K562 (cell line): ENCODE measurements around the gene DGKB. TPM values are rescaled to one million over a fixed set of nuclear protein-coding genes. Genes with fewer than 3 reads are reported as not detected.

ENCODE experiments used
- ATAC-seq: fragments of 200-7000 bp; cut with Tn5 transposase; 3 replicates; pipeline ENCODE4 v1.9.1; 2020; ENCODE audit warnings: moderate library complexity
- BruUV-seq: library from RNA; stranded (reverse); fragments of 400-500 nt; replicated peaks from 2 replicates; lab custom pipeline; 2021; lab: Mats Ljungman, UMichigan
- CTCF ChIA-PET: fragments of 300-600 bp; formaldehyde crosslinking; extraction: SDS; loops from one replicate; lab custom pipeline; 2021; ENCODE audit warnings: low intra/inter-chr PET ratio; lab: Yijun Ruan, JAX
- POLR2A ChIA-PET: fragments of 300-600, 350-650 bp; sonication (Branson Sonifier 250); formaldehyde crosslinking; extraction: SDS; loops from one replicate; lab custom pipeline; 2021; ENCODE audit warnings: antibody characterized with exemption, inconsistent platforms; lab: Yijun Ruan, JAX
- DNase-seq, 4 experiments: peaks; one replicate each; pipeline versions ENCODE4 v3.0.0 to v3.0.0-alpha.2; 2011 to 2018; ENCODE audit warnings: low spot score in 3 of 4, mixed read lengths in 3 of 4; ENCODE audit errors: extremely low read depth in 1 of 4
- FAIRE-seq: peaks from 2 replicates; lab custom pipeline; 2011; peaks lifted over from hg19 to GRCh38; lab: Jason Lieb, UNC
- H2AFZ ChIP-seq: 2 replicates; pipeline ENCODE4 v1.6.0; 2011; ENCODE audit warnings: low read depth, low read length, control low read depth, inconsistent platforms
- H3K27ac ChIP-seq: fragments of 200-600 bp; 3 replicates; pipeline ENCODE4 v1.8.0; 2011; ENCODE audit warnings: low read depth, mild to moderate bottlenecking, control low read depth, inconsistent platforms, low read length, moderate library complexity, mixed read lengths; ENCODE audit errors: extremely low read depth
- H3K27me3 ChIP-seq, 2 experiments: fragments of 300-600 bp in 1 of 2; 2 replicates in 1 of 2; 3 replicates in 1 of 2; pipeline versions ENCODE4 v1.6.0 to v1.8.0; 2011; ENCODE audit warnings: inconsistent platforms in 2 of 2, low read length in 2 of 2, mild to moderate bottlenecking in 1 of 2, mixed read lengths in 1 of 2, moderate library complexity in 1 of 2; ENCODE audit not compliant: control insufficient read depth in 2 of 2, insufficient read depth in 2 of 2
- H3K36me3 ChIP-seq: fragments of 300-600 bp; 3 replicates; pipeline ENCODE4 v1.8.0; 2011; ENCODE audit warnings: mild to moderate bottlenecking, low read length, inconsistent platforms; ENCODE audit not compliant: control insufficient read depth, insufficient read depth
- H3K4me1 ChIP-seq, 2 experiments: fragments of 200-600 bp in 1 of 2; replicated peaks in 1 of 2; 2 replicates in 1 of 2; 3 replicates in 1 of 2; pipeline versions ENCODE4 v1.5.1 to v1.8.0; 2011; ENCODE audit warnings: inconsistent platforms in 2 of 2, low read length in 2 of 2, mild to moderate bottlenecking in 1 of 2, mixed read lengths in 1 of 2, moderate library complexity in 1 of 2; ENCODE audit not compliant: control insufficient read depth in 2 of 2, insufficient read depth in 2 of 2
- H3K4me2 ChIP-seq: 2 replicates; pipeline ENCODE4 v1.6.1; 2011; ENCODE audit warnings: low read length, control low read depth, inconsistent platforms, mixed read lengths; ENCODE audit not compliant: insufficient read depth
- H3K4me3 ChIP-seq: fragments of 200-600 bp; sonication (generic), shearing (Covaris generic); 2 replicates; pipeline ENCODE4 v1.5.1; 2016; ENCODE audit warnings: control low read depth, inconsistent platforms
- H3K79me2 ChIP-seq: fragments of 200-600 bp; 3 replicates; pipeline ENCODE4 v1.8.0; 2011; ENCODE audit warnings: low read length, inconsistent platforms; ENCODE audit not compliant: control insufficient read depth, insufficient read depth
- H3K9ac ChIP-seq, 2 experiments: 2 replicates each; pipeline versions ENCODE4 v1.6.0 to v1.6.1; 2011; ENCODE audit warnings: low read depth in 2 of 2, low read length in 2 of 2, control low read depth in 1 of 2, inconsistent platforms in 1 of 2, mild to moderate bottlenecking in 1 of 2, mixed read lengths in 1 of 2; ENCODE audit not compliant: insufficient read depth in 1 of 2
- H3K9me1 ChIP-seq: one replicate; pipeline ENCODE4 v1.6.0; 2011; ENCODE audit warnings: inconsistent platforms, mild to moderate bottlenecking, low read length, moderate library complexity; ENCODE audit not compliant: control insufficient read depth, insufficient read depth
- H3K9me3 ChIP-seq: replicated peaks from 2 replicates; pipeline ENCODE4 v1.5.1; 2011; ENCODE audit warnings: low read depth, low read length, inconsistent platforms; ENCODE audit not compliant: control insufficient read depth, insufficient read depth
- H4K20me1 ChIP-seq: replicated peaks from 2 replicates; pipeline ENCODE4 v1.6.1; 2011; ENCODE audit warnings: low read length, inconsistent platforms, mixed read lengths; ENCODE audit not compliant: control insufficient read depth, insufficient read depth
- CEBPB ChIP-seq: fragments of 450-650 bp; IDR thresholded peaks from 2 replicates; pipeline ENCODE4 v1.6.1; 2016; ENCODE audit warnings: missing genetic modification characterization, missing compliant biosample characterization
- EHMT2 ChIP-seq: fragments of 450-650 bp; IDR thresholded peaks from 2 replicates; pipeline ENCODE4 v1.6.1; 2018; ENCODE audit warnings: antibody characterized with exemption
- EZH2 ChIP-seq: IDR thresholded peaks from 2 replicates; pipeline ENCODE4 v1.6.1; 2012; ENCODE audit warnings: low read depth, mild to moderate bottlenecking, inconsistent platforms, low read length, borderline replicate concordance
- HDAC8 ChIP-seq: fragments of 450-650 bp; IDR thresholded peaks from 2 replicates; pipeline ENCODE4 v1.6.1; 2016; ENCODE audit warnings: mild to moderate bottlenecking, missing genetic modification characterization, moderate library complexity, missing compliant biosample characterization
- MLX ChIP-seq, 2 experiments: fragments of 450-650 bp in 1 of 2; sonication (generic) in 1 of 2; formaldehyde crosslinking; conservative IDR thresholded peaks; 2 replicates each; pipeline versions ENCODE4 v1.4.0 to v1.8.1; 2020 to 2022; ENCODE audit warnings: mild to moderate bottlenecking in 1 of 2, missing genetic modification reagents in 1 of 2
- POU5F1 ChIP-seq: fragments of 150-350 bp; IDR thresholded peaks from 2 replicates; pipeline ENCODE4 v1.6.1; 2014; ENCODE audit warnings: borderline replicate concordance, low read length, low read depth, mild to moderate bottlenecking; ENCODE audit not compliant: partially characterized antibody
- SFPQ ChIP-seq: fragments of 200-400 bp; formaldehyde crosslinking; IDR thresholded peaks from 2 replicates; pipeline ENCODE4 v1.6.1; 2017; ENCODE audit warnings: mild to moderate bottlenecking, low read depth, low read length, moderate library complexity
- THRAP3 ChIP-seq: fragments of 450-650 bp; IDR thresholded peaks from 2 replicates; pipeline ENCODE4 v1.6.1; 2016; ENCODE audit warnings: mild to moderate bottlenecking, inconsistent platforms, borderline replicate concordance
- ZNF133 ChIP-seq: fragments of 250-450 bp; sonication (Bioruptor Pico); IDR thresholded peaks from 2 replicates; pipeline ENCODE4 v1.4.0; 2020; ENCODE audit warnings: mild to moderate bottlenecking
- ZNF280B ChIP-seq: fragments of 250-450 bp; sonication (Bioruptor Pico); IDR thresholded peaks from 2 replicates; pipeline ENCODE4 v1.5.1; 2021; ENCODE audit warnings: mild to moderate bottlenecking
- WGBS: fragments of 100-300 bp; shearing (Covaris generic); methylation state at CpG from one replicate; pipeline ENCODE4 v1.1.6; 2016; ENCODE audit warnings: low coverage, mixed read lengths; ENCODE audit not compliant: insufficient coverage; ENCODE audit errors: missing lambda C conversion rate; 5-methylcytosine and 5-hydroxymethylcytosine counted together
- in situ Hi-C: fragments of 300-500 bp; cut with MboI; formaldehyde crosslinking; loops from 4 replicates; pipeline ENCODE4 v1.15.0; 2018; ENCODE audit warnings: inconsistent platforms, mixed read lengths
- intact Hi-C: fragments of 100-400 bp; cut with micrococcal nuclease; formaldehyde crosslinking; loops from 2 replicates; pipeline ENCODE4 v1.14.2; 2022
- polyA plus RNA-seq, 8 experiments: library from polyadenylated mRNA; depleted of rRNA in 4 of 8; stranded (reverse) in 5 of 8; unstranded in 3 of 8; fragments of >200 nt; fragmentation: Nextera tagmentation in 2 of 8; fragmentation: Illumina TruSeq in 1 of 8; extraction: Ambion mirVana in 2 of 8; extraction: Trizol in 1 of 8; gene quantifications; 2 replicates each; pipeline versions ENCODE4 v1.2.1 to v1.2.3, GENCODE V29; 2011 to 2014; ENCODE audit warnings: inconsistent platforms in 1 of 8, missing spikeins in 1 of 8
- total RNA-seq, 7 experiments: library from RNA; depleted of rRNA in 6 of 7; stranded (reverse); fragments of >200 nt in 6 of 7; fragmentation: Illumina TruSeq in 2 of 7; extraction: Trizol in 2 of 7; gene quantifications; 2 replicates each; pipeline versions ENCODE4 v1.2.1 to v1.2.3, GENCODE V29; 2011 to 2021; ENCODE audit warnings: low replicate concordance in 1 of 7

The DGKB gene
- total and polyA plus RNA-seq, 9 of the 15 experiments (the other 6 are each of a cell fraction or from before 2014, with no cell fraction given), result 0.01 TPM; not detected in 8

- TF ChIP-seq ZNF280B (CRISPR knock-in tag), result no peak
- TF ChIP-seq ZNF133 (CRISPR knock-in tag), result no peak
- TF ChIP-seq CEBPB (tag), result no peak
These were observed 326.0 kb downstream of the DGKB start (continued) for GRCh38 chr7:14576578-14576977.

- no TSS peak for BruUV-seq
- Histone ChIP-seq H3K4me3 (no peak overlapping the region), H3K27ac (no peak overlapping the region), H3K4me2 (no peak overlapping the region), H3K27me3 (no peaks in the 10 kb centered on the region), H3K9ac (no peak overlapping the region), H3K4me1 (no peaks in the 10 kb centered on the region), H2AFZ (no peak overlapping the region), H3K79me2 (no peaks in the 10 kb centered on the region), H3K36me3 (no peaks in the 10 kb centered on the region), H3K9me1 (no peaks in the 10 kb centered on the region), H3K9me3 (peaks cover 4% of the 10 kb centered on the region), H4K20me1 (no peaks in the 10 kb centered on the region)
- DNase-seq (no peak), ATAC-seq (no peak), FAIRE-seq (no peak)
- intact Hi-C loops, result no loop called here
- TF ChIP-seq EZH2, result no peak
- TF ChIP-seq EHMT2, result no peak
- no peak for TF ChIP-seq POU5F1
- TF ChIP-seq SFPQ, result no peak
- TF ChIP-seq HDAC8, result no peak
- TF ChIP-seq THRAP3, result no peak
- TF ChIP-seq MLX (CRISPR knock-in tag; conservative IDR thresholded peaks at IDR 0.05), result no peak
- CTCF ChIA-PET, result no interaction called here
- 2% methylated on average over 5 of the region's 5 CpGs for WGBS
- POLR2A ChIA-PET, result interaction anchor here (0.6 kb wide), 1 partner anchor 1362 kb away, joined by 3 read pairs; no protein-coding TSS in a partner anchor
- in situ Hi-C loops, result no loop called here
These were observed 331.6 kb downstream of the DGKB start for GRCh38 chr7:14570750-14571607.
